SK-N-SH treated with all-trans-retinoic acid at 6 μM for 48 hours (cell line): ENCODE results near the gene GPSM1.

Source experiments
- ATAC-seq: fragments of 200-7000 bp; cut with Tn5 transposase; 3 replicates; pipeline ENCODE4 v1.9.1; 2020; ENCODE audit warnings: mild to moderate bottlenecking, moderate library complexity
- ARNTL ChIP-seq: fragments of 450-650 bp; formaldehyde crosslinking; IDR thresholded peaks from 2 replicates; pipeline ENCODE4 v1.5.0; 2020; ENCODE audit warnings: low read depth, mild to moderate bottlenecking, moderate library complexity, borderline replicate concordance
- CREB5 ChIP-seq: fragments of 250-450 bp; sonication (Bioruptor Pico); IDR thresholded peaks from 2 replicates; pipeline ENCODE4 v1.5.1; 2020; ENCODE audit warnings: low read depth, mild to moderate bottlenecking, moderate library complexity
- CSDC2 ChIP-seq: fragments of 250-450 bp; sonication (Bioruptor Pico); IDR thresholded peaks from 2 replicates; pipeline ENCODE4 v1.5.0; 2020; ENCODE audit warnings: mild to moderate bottlenecking, moderate library complexity
- ESRRG ChIP-seq: fragments of 250-450 bp; sonication (Bioruptor Pico); IDR thresholded peaks from 2 replicates; pipeline ENCODE4 v1.6.1; 2021; ENCODE audit warnings: mild to moderate bottlenecking
- GLIS3 ChIP-seq: fragments of 250-450 bp; sonication (Bioruptor Pico); IDR thresholded peaks from 2 replicates; pipeline ENCODE4 v1.5.0; 2020; ENCODE audit warnings: mild to moderate bottlenecking, moderate library complexity
- ISL1 ChIP-seq: fragments of 250-450 bp; sonication (Bioruptor Pico); IDR thresholded peaks from 2 replicates; pipeline ENCODE4 v2.1.2; 2022; ENCODE audit warnings: mild to moderate bottlenecking, moderate library complexity
- OSR1 ChIP-seq: fragments of 250-450 bp; sonication (Bioruptor Pico); IDR thresholded peaks from 2 replicates; pipeline ENCODE4 v1.8.0; 2022; ENCODE audit warnings: moderate library complexity, mild to moderate bottlenecking, inconsistent platforms
- PATZ1 ChIP-seq: fragments of 250-450 bp; sonication (Bioruptor Pico); IDR thresholded peaks from 2 replicates; pipeline ENCODE4 v1.8.0; 2020; ENCODE audit warnings: mild to moderate bottlenecking, moderate library complexity, borderline replicate concordance
- POU6F1 ChIP-seq: fragments of 250-450 bp; sonication (Bioruptor Pico); IDR thresholded peaks from 2 replicates; pipeline ENCODE4 v1.8.0; 2021; ENCODE audit warnings: low read depth, mild to moderate bottlenecking, moderate library complexity, borderline replicate concordance
- PPARA ChIP-seq: fragments of 250-450 bp; sonication (Bioruptor Pico); IDR thresholded peaks from 2 replicates; pipeline ENCODE4 v1.5.0; 2020; ENCODE audit warnings: mild to moderate bottlenecking, borderline replicate concordance
- RARB ChIP-seq: fragments of 250-450 bp; sonication (Bioruptor Pico); IDR thresholded peaks from 2 replicates; pipeline ENCODE4 v1.8.0; 2021; ENCODE audit warnings: mild to moderate bottlenecking, moderate library complexity
- TCF4 ChIP-seq: fragments of 250-450 bp; sonication (Bioruptor Pico); IDR thresholded peaks from 2 replicates; pipeline ENCODE4 v1.8.0; 2021; ENCODE audit warnings: mild to moderate bottlenecking, moderate library complexity, borderline replicate concordance
- TOX ChIP-seq: fragments of 250-450 bp; sonication (Bioruptor Pico); IDR thresholded peaks from 2 replicates; pipeline ENCODE4 v1.8.0; 2021; ENCODE audit warnings: mild to moderate bottlenecking, moderate library complexity, borderline replicate concordance
- TSHZ2 ChIP-seq: fragments of 250-450 bp; sonication (Bioruptor Pico); IDR thresholded peaks from 2 replicates; pipeline ENCODE4 v1.5.0; 2020; ENCODE audit warnings: mild to moderate bottlenecking, moderate library complexity
- ZFP3 ChIP-seq: fragments of 250-450 bp; sonication (Bioruptor Pico); IDR thresholded peaks from 2 replicates; pipeline ENCODE4 v1.5.0; 2020; ENCODE audit warnings: mild to moderate bottlenecking, moderate library complexity
- ZFP30 ChIP-seq: fragments of 450-650 bp; formaldehyde crosslinking; IDR thresholded peaks from 2 replicates; pipeline ENCODE4 v1.5.0; 2022; ENCODE audit warnings: mild to moderate bottlenecking, moderate library complexity
- ZNF565 ChIP-seq: fragments of 450-650 bp; formaldehyde crosslinking; conservative IDR thresholded peaks from 2 replicates; pipeline ENCODE4 v1.5.0; 2020; ENCODE audit warnings: low read depth, mild to moderate bottlenecking, moderate library complexity
- ZNF70 ChIP-seq: fragments of 450-650 bp; formaldehyde crosslinking; IDR thresholded peaks from 2 replicates; pipeline ENCODE4 v1.5.0; 2020; ENCODE audit warnings: mild to moderate bottlenecking, moderate library complexity
- ZNF8 ChIP-seq: fragments of 450-650 bp; formaldehyde crosslinking; IDR thresholded peaks from 2 replicates; pipeline ENCODE4 v1.5.0; 2020; ENCODE audit warnings: mild to moderate bottlenecking, moderate library complexity

GPSM1 gene

GRCh38 chr9:136370037-136370436, 42.7 kb downstream of the GPSM1 start:
- no peak for ATAC-seq
- TF ChIP-seq CREB5 (no peak), TCF4 (CRISPR knock-in tag) (no peak), ZNF565 (no peak), OSR1 (CRISPR knock-in tag) (no peak), PPARA (CRISPR knock-in tag) (no peak), ESRRG (CRISPR knock-in tag) (no peak), ISL1 (CRISPR knock-in tag) (no peak), ZFP30 (CRISPR knock-in tag) (no peak), GLIS3 (CRISPR knock-in tag) (no peak), CSDC2 (no peak), ZNF8 (CRISPR knock-in tag) (no peak), RARB (CRISPR knock-in tag) (no peak), TSHZ2 (CRISPR knock-in tag) (no peak), ARNTL (CRISPR knock-in tag) (no peak), ZFP3 (no peak), PATZ1 (no peak)

GRCh38 chr9:136370687-136371532, 43.6 kb downstream of the GPSM1 start:
- ATAC-seq = no peak
- TF ChIP-seq TOX (no peak), ISL1 (CRISPR knock-in tag) (no peak), ZNF8 (CRISPR knock-in tag) (no peak), ZNF565 (no peak), POU6F1 (no peak)

- TF ChIP-seq ZNF70 (no peak), PPARA (CRISPR knock-in tag) (no peak), TSHZ2 (CRISPR knock-in tag) (no peak), ESRRG (CRISPR knock-in tag) (no peak), ZNF565 (no peak)
- no peak for ATAC-seq
Observed at GRCh38 chr9:136371533-136371880, 44.2 kb downstream of the GPSM1 start.
